GM21825 (cell line): ENCODE data around the gene CDH18.

Experiments
- ATAC-seq: cut with Tn5 transposase; IDR thresholded peaks from one replicate; pipeline ENCODE4 v1.9.1; 2021; ENCODE audit warnings: mild to moderate bottlenecking, moderate library complexity; ENCODE audit not compliant: unreplicated experiment

CDH18 gene

GRCh38 chr5:19987612-19988361, at the start of gene CDH18:
Gene CDH18 (minus strand): TSS chr5:19988200. CDS start chr5:19838986, 149,214 bp downstream.
- no peak for ATAC-seq

- ATAC-seq: no peak
These were observed 46.7 kb upstream of the CDH18 start for GRCh38 chr5:20034717-20035116.

GRCh38 chr5:20033881-20034280, 45.9 kb upstream of the CDH18 start:
- ATAC-seq: no peak

- ATAC-seq: no peak
These were observed 44.9 kb upstream of the CDH18 start for GRCh38 chr5:20032896-20033295.

- no peak for ATAC-seq
These were observed 42.1 kb upstream of the CDH18 start for GRCh38 chr5:20030125-20030524.

GRCh38 chr5:20029266-20029665, 41.3 kb upstream of the CDH18 start:
- ATAC-seq: no peak

GRCh38 chr5:20028506-20028905, 40.5 kb upstream of the CDH18 start:
- ATAC-seq: no peak

- no peak for ATAC-seq
These were observed 35.7 kb upstream of the CDH18 start for GRCh38 chr5:20023686-20024180.

- ATAC-seq: no peak
These were observed 32.2 kb upstream of the CDH18 start for GRCh38 chr5:20020247-20020646.

- no peak for ATAC-seq
These were observed 29.0 kb upstream of the CDH18 start for GRCh38 chr5:20017021-20017420.

- ATAC-seq: no peak
These were observed 12.4 kb upstream of the CDH18 start for GRCh38 chr5:20000416-20000815.

GRCh38 chr5:19988457-19988856, 457 bp upstream of the CDH18 start:
- ATAC-seq: no peak

- ATAC-seq: no peak
These were observed 1.2 kb downstream of the CDH18 start for GRCh38 chr5:19986806-19987205.

- ATAC-seq: no peak
These were observed 1.9 kb downstream of the CDH18 start for GRCh38 chr5:19986031-19986619.

GRCh38 chr5:19978476-19978875, 9.5 kb downstream of the CDH18 start:
- ATAC-seq: no peak

GRCh38 chr5:19977099-19977498, 10.9 kb downstream of the CDH18 start:
- ATAC-seq: no peak

- no peak for ATAC-seq
These were observed 12.2 kb downstream of the CDH18 start for GRCh38 chr5:19975795-19976194.

- no peak for ATAC-seq
These were observed 27.5 kb downstream of the CDH18 start for GRCh38 chr5:19960451-19960850.

- ATAC-seq: no peak
These were observed 28.1 kb downstream of the CDH18 start for GRCh38 chr5:19959830-19960384.

- no peak for ATAC-seq
These were observed 37.1 kb downstream of the CDH18 start for GRCh38 chr5:19950897-19951296.

GRCh38 chr5:19940192-19940591, 47.8 kb downstream of the CDH18 start:
- no peak for ATAC-seq

GRCh38 chr5:19930451-19930850, 57.5 kb downstream of the CDH18 start:
- ATAC-seq: no peak
